ENCODE results near the gene SEMA4D.

The SEMA4D gene

GRCh38 chr9:89395931-89396710 is 101.8 kb downstream of the SEMA4D start:
- TF ChIP-seq CTCF (IDR thresholded peaks at IDR 0.05) (no peak), ZFX (IDR thresholded peaks at IDR 0.05; ENCODE audit: borderline replicate concordance) (no peak)
- no peak overlapping the region for H3K27ac ChIP-seq

- TF ChIP-seq ZFX (IDR thresholded peaks at IDR 0.05; ENCODE audit: borderline replicate concordance), result no peak
- TF ChIP-seq CTCF (IDR thresholded peaks at IDR 0.05), result no peak
- H3K27ac ChIP-seq, result no peak overlapping the region
Observed at GRCh38 chr9:89394412-89394811, 103.5 kb downstream of the SEMA4D start.

- no peak for TF ChIP-seq CTCF (IDR thresholded peaks at IDR 0.05)
- no peak for TF ChIP-seq ZFX (IDR thresholded peaks at IDR 0.05; ENCODE audit: borderline replicate concordance)
- no peak overlapping the region for H3K27ac ChIP-seq
Observed at GRCh38 chr9:89391585-89391984, 106.3 kb downstream of the SEMA4D start.

GRCh38 chr9:89390578-89391116 is 107.3 kb downstream of the SEMA4D start:
- no peak overlapping the region for H3K27ac ChIP-seq
- no peak for TF ChIP-seq CTCF (IDR thresholded peaks at IDR 0.05)

- TF ChIP-seq CTCF (IDR thresholded peaks at IDR 0.05) (no peak), ZFX (IDR thresholded peaks at IDR 0.05; ENCODE audit: borderline replicate concordance) (no peak)
- no peak overlapping the region for H3K27ac ChIP-seq
Observed at GRCh38 chr9:89390068-89390555, 107.8 kb downstream of the SEMA4D start.

GRCh38 chr9:89388868-89389177 is 109.1 kb downstream of the SEMA4D start:
- no peak for TF ChIP-seq ZFX (IDR thresholded peaks at IDR 0.05; ENCODE audit: borderline replicate concordance)
- TF ChIP-seq CTCF (IDR thresholded peaks at IDR 0.05), result no peak
- no peak overlapping the region for H3K27ac ChIP-seq

- TF ChIP-seq ZFX (IDR thresholded peaks at IDR 0.05; ENCODE audit: borderline replicate concordance) (no peak), CTCF (IDR thresholded peaks at IDR 0.05) (no peak)
- no peak overlapping the region for H3K27ac ChIP-seq
Observed at GRCh38 chr9:89388084-89388867, 109.6 kb downstream of the SEMA4D start.
